Activated CD8-positive, alpha-beta memory T cell treated with anti-CD3 and anti-CD28 coated beads for 1 hour (primary cell): ENCODE measurements around the gene SYTL2.

ENCODE experiments used
- DNase-seq, 2 donors: peaks; one replicate each; pipeline ENCODE4 v3.0.0-alpha.2; 2020; ENCODE audit warnings: low read depth in 1 of 2; ENCODE audit errors: extremely low read depth in 1 of 2

Gene SYTL2

GRCh38 chr11:85737738-85738137 lies 73.2 kb downstream of the SYTL2 start:
- DNase-seq = no peak

- no peak for DNase-seq
Observed at GRCh38 chr11:85735876-85736460, 75.0 kb downstream of the SYTL2 start.

GRCh38 chr11:85732965-85733364 lies 78.0 kb downstream of the SYTL2 start:
- DNase-seq = no peak

- DNase-seq = no peak
Observed at GRCh38 chr11:85726381-85726780, 84.6 kb downstream of the SYTL2 start.

- no peak for DNase-seq
Observed at GRCh38 chr11:85725510-85726258, 85.3 kb downstream of the SYTL2 start.

GRCh38 chr11:85724748-85725465 lies 86.0 kb downstream of the SYTL2 start:
- DNase-seq = no peak

GRCh38 chr11:85723088-85723487 lies 87.9 kb downstream of the SYTL2 start:
- DNase-seq = no peak

- DNase-seq = no peak
Observed at GRCh38 chr11:85721191-85721590, 89.8 kb downstream of the SYTL2 start.

- DNase-seq = no peak
Observed at GRCh38 chr11:85718991-85719807, 91.7 kb downstream of the SYTL2 start.

GRCh38 chr11:85718126-85718943 lies 92.6 kb downstream of the SYTL2 start:
- no peak for DNase-seq

- DNase-seq = no peak
Observed at GRCh38 chr11:85717429-85717828, 93.5 kb downstream of the SYTL2 start.

GRCh38 chr11:85712953-85713352 lies 98.0 kb downstream of the SYTL2 start:
- no peak for DNase-seq

GRCh38 chr11:85710917-85711316 lies 100.0 kb downstream of the SYTL2 start:
- no peak for DNase-seq

GRCh38 chr11:85709941-85710702 lies 100.8 kb downstream of the SYTL2 start:
- no peak for DNase-seq

GRCh38 chr11:85705800-85706199 lies 105.1 kb downstream of the SYTL2 start:
- no peak for DNase-seq

GRCh38 chr11:85704967-85705366 lies 106.0 kb downstream of the SYTL2 start:
- DNase-seq = no peak

- DNase-seq = no peak
Observed at GRCh38 chr11:85699957-85700741, 110.8 kb downstream of the SYTL2 start.

GRCh38 chr11:85698195-85698594 lies 112.7 kb downstream of the SYTL2 start:
- no peak for DNase-seq

GRCh38 chr11:85697747-85698146 lies 113.2 kb downstream of the SYTL2 start:
- no peak for DNase-seq
